Ovary (tissue), 3 donors: Measurements from ENCODE around the gene CADM3.

ENCODE experiments used
- CTCF ChIP-seq, 3 donors: fragments of 450-650 bp in 2 of 3; fragments of 200-600 bp in 1 of 3; IDR thresholded peaks; one replicate each; pipeline versions ENCODE4 v1.5.1 to v1.8.0; 2016 to 2022; ENCODE audit warnings: antibody characterized with exemption in 3 of 3, mild to moderate bottlenecking in 1 of 3
- EP300 ChIP-seq: sonication (generic); formaldehyde crosslinking; IDR thresholded peaks from one replicate; pipeline ENCODE4 v1.6.1; 2017; ENCODE audit warnings: antibody characterized with exemption
- POLR2A ChIP-seq: fragments of 450-650 bp; IDR thresholded peaks from one replicate; pipeline ENCODE4 v1.6.1; 2017; ENCODE audit warnings: antibody characterized with exemption, mild to moderate bottlenecking, moderate library complexity
- donor health status: DM: no; HTN: no; CAD: no.

- TF ChIP-seq EP300, result no peak
- no peak for TF ChIP-seq CTCF (IDR thresholded peaks at IDR 0.05)
- no peak for TF ChIP-seq POLR2A
These were observed 47.5 kb downstream of the CADM3 start for GRCh38 chr1:159218649-159219636.
